HepG2 (cell line): Measurements from ENCODE around the gene TSPAN15. TPM values are rescaled to one million over a fixed set of nuclear protein-coding genes. Genes with fewer than 3 reads are reported as not detected.

Source experiments
- CEBPB ChIP-seq: IDR thresholded peaks from 2 replicates; pipeline ENCODE4 v1.6.1; 2011; ENCODE audit warnings: low read depth, low read length, improper control_type of control experiment, borderline replicate concordance
- GATAD1 ChIP-seq: IDR thresholded peaks from 2 replicates; pipeline ENCODE4 v1.6.1; 2016; ENCODE audit warnings: missing genetic modification reagents, missing compliant biosample characterization
- GLMP ChIP-seq: sonication (generic); formaldehyde crosslinking; IDR thresholded peaks from 2 replicates; pipeline ENCODE4 v1.9.0; 2021; ENCODE audit warnings: missing genetic modification reagents, mild to moderate bottlenecking, borderline replicate concordance
- HNRNPLL ChIP-seq: fragments of 200-400 bp; formaldehyde crosslinking; IDR thresholded peaks from 2 replicates; pipeline ENCODE4 v1.6.1; 2017; ENCODE audit warnings: mild to moderate bottlenecking, low read depth, low read length; ENCODE audit not compliant: poor library complexity, severe bottlenecking
- IRF2 ChIP-seq: IDR thresholded peaks from 2 replicates; pipeline ENCODE4 v1.6.1; 2018; ENCODE audit warnings: missing genetic modification reagents, missing compliant biosample characterization
- KLF16 ChIP-seq, 2 experiments: sonication (generic) in 1 of 2; formaldehyde crosslinking in 1 of 2; IDR thresholded peaks; 2 replicates each; pipeline versions ENCODE4 v1.6.1 to v1.8.0; 2016 to 2023; ENCODE audit warnings: missing genetic modification reagents in 2 of 2, missing compliant biosample characterization in 1 of 2
- MYNN ChIP-seq: sonication (generic); formaldehyde crosslinking; IDR thresholded peaks from 2 replicates; pipeline ENCODE4 v1.4.0; 2020; ENCODE audit warnings: mild to moderate bottlenecking, low read depth, missing genetic modification reagents
- PAX8 ChIP-seq: sonication (generic); formaldehyde crosslinking; IDR thresholded peaks from 2 replicates; pipeline ENCODE4 v1.8.0; 2022; ENCODE audit warnings: mild to moderate bottlenecking, missing genetic modification reagents, borderline replicate concordance
- SIN3A ChIP-seq: IDR thresholded peaks from 2 replicates; pipeline ENCODE4 v1.6.1; 2011; ENCODE audit warnings: low read depth, mild to moderate bottlenecking, control low read depth, low read length, borderline replicate concordance
- SOX6 ChIP-seq, 2 experiments: fragments of 450-650 bp in 1 of 2; sonication (generic) in 1 of 2; formaldehyde crosslinking in 1 of 2; IDR thresholded peaks; 2 replicates each; pipeline versions ENCODE4 v1.4.0 to v1.6.1; 2017 to 2020; ENCODE audit warnings: antibody characterized with exemption in 1 of 2, mild to moderate bottlenecking in 1 of 2, missing genetic modification reagents in 1 of 2
- YY1 ChIP-seq: IDR thresholded peaks from 2 replicates; pipeline ENCODE4 v1.6.1; 2011; ENCODE audit warnings: low read length, low read depth, moderate library complexity, mild to moderate bottlenecking; ENCODE audit not compliant: insufficient read depth, insufficient replicate concordance
- ZFP1 ChIP-seq: IDR thresholded peaks from 2 replicates; pipeline ENCODE4 v1.6.1; 2016
- ZMAT5 ChIP-seq: sonication (generic); formaldehyde crosslinking; IDR thresholded peaks from 2 replicates; pipeline ENCODE4 v1.5.0; 2020; ENCODE audit warnings: mild to moderate bottlenecking, low read depth, missing genetic modification reagents, borderline replicate concordance
- ZNF253 ChIP-seq: sonication (generic); formaldehyde crosslinking; IDR thresholded peaks from 2 replicates; pipeline ENCODE4 v1.8.0; 2022; ENCODE audit warnings: mild to moderate bottlenecking, missing genetic modification reagents, borderline replicate concordance
- ZNF263 ChIP-seq: sonication (generic); formaldehyde crosslinking; IDR thresholded peaks from 2 replicates; pipeline ENCODE4 v1.4.0; 2020; ENCODE audit warnings: missing genetic modification reagents
- ZNF446 ChIP-seq: sonication (generic); formaldehyde crosslinking; IDR thresholded peaks from 2 replicates; pipeline ENCODE4 v1.5.0; 2020; ENCODE audit warnings: mild to moderate bottlenecking, missing genetic modification reagents
- ZNF770 ChIP-seq: sonication (generic); formaldehyde crosslinking; IDR thresholded peaks from 2 replicates; pipeline ENCODE4 v1.5.0; 2020; ENCODE audit warnings: mild to moderate bottlenecking, missing genetic modification reagents
- ZNF780A ChIP-seq: sonication (generic); formaldehyde crosslinking; IDR thresholded peaks from 2 replicates; pipeline ENCODE4 v1.8.0; 2022; ENCODE audit warnings: mild to moderate bottlenecking, missing genetic modification reagents, moderate library complexity
- ZNF792 ChIP-seq: IDR thresholded peaks from 2 replicates; pipeline ENCODE4 v1.6.1; 2016
- polyA plus RNA-seq, 8 experiments: library from polyadenylated mRNA; depleted of rRNA in 3 of 8; stranded (reverse) in 7 of 8; unstranded in 1 of 8; fragments of >200 nt; fragmentation: Illumina TruSeq in 4 of 8; extraction: Trizol in 4 of 8; gene quantifications; 2 replicates each; pipeline versions ENCODE4 v1.2.1 to v1.2.3, GENCODE V29; 2011 to 2016; ENCODE audit warnings: low read depth in 4 of 8, missing spikeins in 1 of 8, mixed read lengths in 1 of 8; ENCODE audit not compliant: insufficient read depth in 1 of 8
- total RNA-seq, 5 experiments: library from RNA; depleted of rRNA; stranded (reverse); fragments of >200 nt; fragmentation: Illumina TruSeq; extraction: Trizol; gene quantifications; 2 replicates each; pipeline ENCODE4 v1.2.3, GENCODE V29; 2016; ENCODE audit warnings: low read depth in 1 of 5
- TF ChIP-seq, protein P1 (sequence below): sonication (generic); formaldehyde crosslinking; IDR thresholded peaks from 2 replicates; pipeline ENCODE4 v1.4.0; 2020; ENCODE audit warnings: missing genetic modification reagents, low read depth, mild to moderate bottlenecking, borderline replicate concordance

Gene TSPAN15
- total and polyA plus RNA-seq, 2 of the 13 experiments (the other 11 are each of a cell fraction or from before 2014, with no cell fraction given) = 0.27 to 3.2 TPM

DNA sequence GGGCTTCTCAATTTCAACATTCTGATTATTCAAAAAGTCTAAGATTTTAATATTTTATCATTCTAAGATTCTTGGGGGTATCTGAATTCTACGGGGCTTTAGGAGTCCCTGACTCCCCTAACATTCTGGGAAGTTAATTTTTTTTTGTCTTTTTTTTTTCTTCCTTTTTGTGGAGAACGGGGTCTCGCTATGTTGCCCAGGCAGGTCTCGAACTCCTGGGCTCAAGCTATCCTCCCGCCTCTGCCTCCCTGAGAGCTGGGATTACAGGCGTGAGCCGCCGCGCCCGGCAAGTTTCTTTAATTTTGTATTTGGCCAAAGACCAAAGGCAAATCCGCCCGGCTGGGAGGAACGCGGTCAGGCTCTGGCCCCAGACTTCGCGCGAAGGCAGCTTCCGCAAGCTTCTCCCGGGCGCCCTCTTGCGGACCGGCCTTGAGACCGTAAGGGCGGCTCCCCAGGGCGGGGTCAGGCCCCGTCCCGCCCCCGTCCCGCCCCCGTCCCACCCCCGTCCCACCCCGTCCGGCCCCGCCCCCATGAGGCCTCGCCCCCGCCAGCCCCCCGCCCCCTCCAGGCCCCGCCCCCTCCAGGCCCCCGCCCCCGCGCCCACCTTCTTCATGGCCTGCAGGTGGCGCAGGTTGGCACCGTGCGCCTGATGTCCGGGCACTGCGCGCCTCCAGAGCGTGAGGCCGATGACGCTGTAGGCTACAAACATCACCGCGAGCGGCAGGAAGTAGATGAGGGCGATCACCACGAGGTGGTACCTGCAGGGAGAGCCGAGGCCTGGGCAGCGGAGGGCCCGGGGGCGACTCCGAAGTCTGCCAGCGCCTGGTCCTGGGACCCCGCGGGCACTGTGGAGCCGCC is 42.7 kb upstream of the TSPAN15 start (continued):
- TF ChIP-seq GLMP (no peak), ZFP1 (CRISPR knock-in tag) (no peak), SOX6 (IDR thresholded peaks at IDR 0.05) (no peak), SOX6 (CRISPR knock-in tag; IDR thresholded peaks at IDR 0.05) (no peak), ZNF780A (CRISPR knock-in tag) (no peak), ZNF770 (CRISPR knock-in tag) (peak; percentile 76; the same call in 1 of the 2 replicates), ZNF446 (no peak), CEBPB (no peak), ZMAT5 (CRISPR knock-in tag) (no peak), HNRNPLL (peak; percentile 20), PAX8 (CRISPR knock-in tag) (no peak), ZNF263 (CRISPR knock-in tag) (peak; percentile 31), ZNF253 (CRISPR knock-in tag) (no peak), SIN3A (no peak), YY1 (no peak), GATAD1 (CRISPR knock-in tag) (0 out of 2 replicates have a peak, but pooled peaks have one; percentile 15), MYNN (CRISPR knock-in tag) (no peak), KLF16 (CRISPR knock-in tag; IDR thresholded peaks at IDR 0.05) (peak in 1 of 2 experiments; percentile 36; a peak in 1 of 4 replicates), ZNF792 (CRISPR knock-in tag) (no peak), IRF2 (CRISPR knock-in tag) (0 out of 2 replicates have a peak, but pooled peaks have one; percentile 12)
- TF ChIP-seq, protein P1, sequence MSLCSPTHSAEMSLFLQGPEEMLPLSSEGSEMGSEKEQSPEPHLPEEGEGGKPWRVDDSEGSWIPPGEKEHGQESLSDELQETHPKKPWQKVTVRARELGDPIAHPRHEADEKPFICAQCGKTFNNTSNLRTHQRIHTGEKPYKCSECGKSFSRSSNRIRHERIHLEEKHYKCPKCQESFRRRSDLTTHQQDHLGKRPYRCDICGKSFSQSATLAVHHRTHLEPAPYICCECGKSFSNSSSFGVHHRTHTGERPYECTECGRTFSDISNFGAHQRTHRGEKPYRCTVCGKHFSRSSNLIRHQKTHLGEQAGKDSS (CRISPR knock-in tag) = no peak
